ENCODE data around the gene AP4M1.

Gene AP4M1, protein sequence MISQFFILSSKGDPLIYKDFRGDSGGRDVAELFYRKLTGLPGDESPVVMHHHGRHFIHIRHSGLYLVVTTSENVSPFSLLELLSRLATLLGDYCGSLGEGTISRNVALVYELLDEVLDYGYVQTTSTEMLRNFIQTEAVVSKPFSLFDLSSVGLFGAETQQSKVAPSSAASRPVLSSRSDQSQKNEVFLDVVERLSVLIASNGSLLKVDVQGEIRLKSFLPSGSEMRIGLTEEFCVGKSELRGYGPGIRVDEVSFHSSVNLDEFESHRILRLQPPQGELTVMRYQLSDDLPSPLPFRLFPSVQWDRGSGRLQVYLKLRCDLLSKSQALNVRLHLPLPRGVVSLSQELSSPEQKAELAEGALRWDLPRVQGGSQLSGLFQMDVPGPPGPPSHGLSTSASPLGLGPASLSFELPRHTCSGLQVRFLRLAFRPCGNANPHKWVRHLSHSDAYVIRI

DNA sequence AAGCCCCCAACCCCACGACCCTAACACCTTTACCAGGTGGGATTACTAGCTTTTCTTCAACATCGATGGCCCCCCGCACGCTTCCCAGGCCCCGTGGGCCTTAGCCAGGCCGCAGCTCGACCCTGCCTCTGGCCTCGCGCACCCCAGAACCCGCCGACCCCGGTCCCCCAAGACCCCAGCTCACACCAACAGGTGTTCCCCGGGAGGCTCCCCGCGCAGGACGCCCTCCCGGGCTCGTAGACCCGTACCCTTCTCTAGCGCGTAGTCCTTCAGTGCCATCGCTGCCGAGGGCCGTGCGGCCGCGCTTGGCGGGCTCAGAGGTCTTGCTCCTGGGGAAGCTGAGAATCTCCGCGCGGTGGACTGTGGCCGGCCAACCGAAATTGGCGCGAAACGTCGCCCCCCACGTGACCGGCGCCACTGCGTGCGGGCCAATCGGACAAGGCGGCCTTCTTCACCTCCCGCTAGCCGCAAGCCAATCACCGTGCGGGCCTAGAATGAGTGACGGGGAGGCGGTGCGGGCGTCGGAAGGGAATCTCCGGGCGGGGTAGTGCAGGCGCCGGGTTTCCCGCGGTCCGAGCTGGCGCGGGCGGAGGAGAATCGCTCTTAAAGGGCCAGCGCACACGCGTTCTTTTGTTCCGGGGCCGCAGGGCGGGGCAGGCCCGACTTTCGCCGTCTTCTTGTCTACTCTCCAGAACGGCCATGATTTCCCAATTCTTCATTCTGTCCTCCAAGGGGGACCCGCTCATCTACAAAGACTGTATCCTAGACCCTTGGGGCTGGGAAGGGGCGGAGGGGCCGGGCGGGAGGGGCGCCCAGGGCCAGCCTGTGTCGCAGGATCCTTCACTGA, at the start of gene AP4M1, which contains the start of gene MCM7:
Gene AP4M1 (plus strand): TSS at position 628 of the 847 bp plus-strand sequence. CDS start 72 bp downstream, at position 700.
Gene MCM7 (minus strand): TSS at position 382 of the 847 bp plus-strand sequence. CDS start 103 bp downstream, at position 279.
- H3K36me3 ChIP-seq (ENCODE audit: insufficient read depth, low read length), result peaks cover 50% of the 10 kb centered on the region
- no peak within 1 kb of the TSS for H2AFZ ChIP-seq (ENCODE audit: low read depth, low read length)
- H3K27me3 ChIP-seq (ENCODE audit: insufficient read depth, low read length), result no peaks in the 10 kb centered on the region
- no peaks in the 10 kb centered on the region for H3K9me3 ChIP-seq (ENCODE audit: low read length)
- H3K4me3 ChIP-seq (ENCODE audit: low read length), result peak within 1 kb of the TSS; percentile 81
- peaks cover 24% of the 10 kb centered on the region for H3K4me1 ChIP-seq (ENCODE audit: insufficient read depth, low read length)

DNA sequence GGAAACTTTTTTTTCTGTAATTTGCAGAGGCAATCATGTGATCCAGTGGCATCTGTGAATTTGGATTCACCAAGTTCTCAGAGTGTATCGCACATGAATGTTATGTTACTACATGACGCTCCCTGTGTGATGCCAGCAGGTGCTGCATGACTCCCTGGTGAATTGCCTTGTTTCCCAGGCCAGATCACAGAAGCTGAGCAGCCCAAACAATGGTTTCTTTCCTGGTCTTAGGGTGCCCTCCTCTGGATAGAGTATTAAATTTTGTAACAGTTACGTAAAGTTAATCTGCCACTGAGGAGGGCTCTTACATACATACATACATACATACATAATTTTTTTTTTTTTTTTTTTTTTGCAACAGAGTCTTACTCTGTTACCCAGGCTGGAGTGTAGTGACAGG, 48.2 kb upstream of the AP4M1 start:
- Histone ChIP-seq H3K4me3 (ENCODE audit: low read length) (no peak overlapping the region), H3K4me1 (ENCODE audit: insufficient read depth, low read length) (peaks cover 2% of the 10 kb centered on the region), H3K27me3 (ENCODE audit: insufficient read depth, low read length) (no peaks in the 10 kb centered on the region), H3K36me3 (ENCODE audit: insufficient read depth, low read length) (peaks cover 33% of the 10 kb centered on the region), H2AFZ (ENCODE audit: low read depth, low read length) (no peak overlapping the region), H3K9me3 (ENCODE audit: low read length) (no peaks in the 10 kb centered on the region)

DNA sequence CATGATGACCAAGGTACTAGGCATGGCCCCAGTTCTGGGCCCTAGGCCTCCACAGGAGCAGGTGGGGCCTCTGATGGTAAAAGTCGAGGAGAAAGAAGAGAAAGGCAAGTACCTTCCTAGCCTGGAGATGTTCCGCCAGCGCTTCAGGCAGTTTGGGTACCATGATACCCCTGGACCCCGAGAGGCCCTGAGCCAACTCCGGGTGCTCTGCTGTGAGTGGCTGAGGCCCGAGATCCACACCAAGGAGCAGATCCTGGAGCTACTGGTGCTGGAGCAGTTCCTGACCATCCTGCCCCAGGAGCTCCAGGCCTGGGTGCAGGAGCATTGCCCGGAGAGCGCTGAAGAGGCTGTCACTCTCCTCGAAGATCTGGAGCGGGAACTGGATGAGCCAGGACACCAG, 44.4 kb upstream of the AP4M1 start:
- Histone ChIP-seq H2AFZ (ENCODE audit: low read depth, low read length) (no peak overlapping the region), H3K4me3 (ENCODE audit: low read length) (no peak overlapping the region), H3K27me3 (ENCODE audit: insufficient read depth, low read length) (no peaks in the 10 kb centered on the region), H3K4me1 (ENCODE audit: insufficient read depth, low read length) (no peaks in the 10 kb centered on the region), H3K9me3 (ENCODE audit: low read length) (no peaks in the 10 kb centered on the region), H3K36me3 (ENCODE audit: insufficient read depth, low read length) (peaks cover 53% of the 10 kb centered on the region)

DNA sequence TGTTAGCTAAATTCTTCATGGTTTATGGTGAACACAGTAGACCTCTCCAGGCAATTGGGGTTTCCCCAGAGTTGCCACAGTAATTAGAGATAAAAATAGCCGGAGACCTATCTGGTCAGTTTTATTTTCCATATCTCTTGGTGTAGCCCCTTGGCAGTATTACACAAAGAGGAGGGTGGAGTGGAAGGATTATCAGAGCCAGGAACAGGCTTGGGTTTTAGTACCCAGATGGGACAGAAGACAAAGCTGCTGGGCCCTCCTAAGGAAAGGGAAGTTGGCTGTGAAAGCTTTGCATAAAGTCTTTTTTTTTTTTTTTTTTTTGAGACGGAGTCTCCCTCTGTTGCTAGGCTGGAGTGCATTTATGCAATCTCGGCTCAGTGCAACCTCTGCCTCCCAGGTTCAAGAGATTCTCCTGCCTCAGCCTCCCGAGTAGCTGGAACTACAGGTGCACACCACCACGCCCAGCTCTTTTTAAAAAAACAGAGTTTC, 42.1 kb upstream of the AP4M1 start:
- no peaks in the 10 kb centered on the region for H3K27me3 ChIP-seq (ENCODE audit: insufficient read depth, low read length)
- no peak overlapping the region for H2AFZ ChIP-seq (ENCODE audit: low read depth, low read length)
- H3K36me3 ChIP-seq (ENCODE audit: insufficient read depth, low read length), result peaks cover 59% of the 10 kb centered on the region
- no peaks in the 10 kb centered on the region for H3K9me3 ChIP-seq (ENCODE audit: low read length)
- H3K4me3 ChIP-seq (ENCODE audit: low read length), result no peak overlapping the region
- H3K4me1 ChIP-seq (ENCODE audit: insufficient read depth, low read length), result no peaks in the 10 kb centered on the region

DNA sequence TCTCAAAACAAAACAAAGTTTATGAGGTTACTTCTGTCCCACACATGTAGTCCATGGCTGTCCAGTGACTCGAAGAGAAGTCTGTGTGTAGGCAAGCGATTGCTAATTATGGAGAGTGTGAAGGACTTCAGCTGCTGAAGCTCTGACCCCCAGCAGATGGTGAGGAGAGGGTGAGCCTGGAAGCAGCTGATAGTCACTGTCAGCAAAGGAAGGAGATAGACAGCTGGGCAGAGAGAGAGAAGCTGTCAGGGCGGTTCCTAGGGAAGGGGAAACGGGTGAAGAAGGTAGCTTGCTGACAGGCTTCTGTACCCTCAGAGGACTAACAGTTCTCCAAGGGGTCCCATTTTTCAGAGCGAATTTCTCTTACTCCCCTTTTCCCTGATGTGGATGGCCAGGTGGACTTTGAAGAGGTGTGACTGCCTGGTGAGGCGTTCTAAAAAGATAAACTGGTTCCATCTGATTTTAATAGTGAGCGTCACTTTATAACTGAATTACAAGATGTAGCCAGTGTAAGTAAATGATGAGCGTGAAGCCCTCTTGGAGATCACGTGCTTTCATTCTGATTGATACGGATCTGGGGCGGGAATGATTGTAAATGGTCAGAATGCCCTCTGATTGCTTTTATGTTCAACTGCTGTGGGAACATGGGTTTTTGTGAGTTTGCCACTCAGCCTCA, 39.8 kb upstream of the AP4M1 start:
- Histone ChIP-seq H3K36me3 (ENCODE audit: insufficient read depth, low read length) (peaks cover 68% of the 10 kb centered on the region), H3K4me3 (ENCODE audit: low read length) (no peak overlapping the region), H3K27me3 (ENCODE audit: insufficient read depth, low read length) (no peaks in the 10 kb centered on the region), H2AFZ (ENCODE audit: low read depth, low read length) (no peak overlapping the region), H3K4me1 (ENCODE audit: insufficient read depth, low read length) (no peaks in the 10 kb centered on the region), H3K9me3 (ENCODE audit: low read length) (no peaks in the 10 kb centered on the region)

DNA sequence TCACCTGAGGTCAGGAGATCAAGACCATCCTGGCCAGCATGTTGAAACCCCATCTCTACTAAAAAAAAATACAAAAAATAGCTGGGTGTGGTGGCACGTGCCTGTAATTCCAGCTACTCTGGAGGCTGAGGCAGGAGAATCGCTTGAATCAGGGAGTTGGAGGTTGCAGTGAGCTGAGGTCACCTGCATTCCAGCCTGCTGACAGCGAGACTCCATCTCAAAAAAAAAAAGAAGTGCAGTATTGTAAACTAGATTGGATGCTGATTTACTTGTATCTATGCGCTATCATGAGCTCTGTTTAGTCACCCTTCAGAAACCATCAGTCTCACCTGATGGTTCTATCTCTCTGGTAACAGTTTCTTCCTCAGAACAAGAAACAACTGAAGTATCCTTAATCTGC, 38.1 kb upstream of the AP4M1 start:
- H3K9me3 ChIP-seq (ENCODE audit: low read length), result no peaks in the 10 kb centered on the region
- H3K36me3 ChIP-seq (ENCODE audit: insufficient read depth, low read length), result peaks cover 55% of the 10 kb centered on the region
- H3K4me3 ChIP-seq (ENCODE audit: low read length), result no peak overlapping the region
- H3K4me1 ChIP-seq (ENCODE audit: insufficient read depth, low read length), result no peaks in the 10 kb centered on the region
- H3K27me3 ChIP-seq (ENCODE audit: insufficient read depth, low read length), result no peaks in the 10 kb centered on the region
- H2AFZ ChIP-seq (ENCODE audit: low read depth, low read length), result no peak overlapping the region

DNA sequence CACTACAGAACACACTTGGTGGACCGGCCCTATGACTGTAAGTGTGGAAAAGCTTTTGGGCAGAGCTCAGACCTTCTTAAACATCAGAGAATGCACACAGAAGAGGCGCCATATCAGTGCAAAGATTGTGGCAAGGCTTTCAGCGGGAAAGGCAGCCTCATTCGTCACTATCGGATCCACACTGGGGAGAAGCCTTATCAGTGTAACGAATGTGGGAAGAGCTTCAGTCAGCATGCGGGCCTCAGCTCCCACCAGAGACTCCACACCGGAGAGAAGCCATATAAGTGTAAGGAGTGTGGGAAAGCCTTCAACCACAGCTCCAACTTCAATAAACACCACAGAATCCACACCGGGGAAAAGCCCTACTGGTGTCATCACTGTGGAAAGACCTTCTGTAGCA, 37.3 kb upstream of the AP4M1 start:
- H3K27me3 ChIP-seq (ENCODE audit: insufficient read depth, low read length), result no peaks in the 10 kb centered on the region
- no peaks in the 10 kb centered on the region for H3K9me3 ChIP-seq (ENCODE audit: low read length)
- H3K4me1 ChIP-seq (ENCODE audit: insufficient read depth, low read length), result no peaks in the 10 kb centered on the region
- H3K4me3 ChIP-seq (ENCODE audit: low read length), result no peak overlapping the region
- H2AFZ ChIP-seq (ENCODE audit: low read depth, low read length), result no peak overlapping the region
- H3K36me3 ChIP-seq (ENCODE audit: insufficient read depth, low read length), result peaks cover 51% of the 10 kb centered on the region

DNA sequence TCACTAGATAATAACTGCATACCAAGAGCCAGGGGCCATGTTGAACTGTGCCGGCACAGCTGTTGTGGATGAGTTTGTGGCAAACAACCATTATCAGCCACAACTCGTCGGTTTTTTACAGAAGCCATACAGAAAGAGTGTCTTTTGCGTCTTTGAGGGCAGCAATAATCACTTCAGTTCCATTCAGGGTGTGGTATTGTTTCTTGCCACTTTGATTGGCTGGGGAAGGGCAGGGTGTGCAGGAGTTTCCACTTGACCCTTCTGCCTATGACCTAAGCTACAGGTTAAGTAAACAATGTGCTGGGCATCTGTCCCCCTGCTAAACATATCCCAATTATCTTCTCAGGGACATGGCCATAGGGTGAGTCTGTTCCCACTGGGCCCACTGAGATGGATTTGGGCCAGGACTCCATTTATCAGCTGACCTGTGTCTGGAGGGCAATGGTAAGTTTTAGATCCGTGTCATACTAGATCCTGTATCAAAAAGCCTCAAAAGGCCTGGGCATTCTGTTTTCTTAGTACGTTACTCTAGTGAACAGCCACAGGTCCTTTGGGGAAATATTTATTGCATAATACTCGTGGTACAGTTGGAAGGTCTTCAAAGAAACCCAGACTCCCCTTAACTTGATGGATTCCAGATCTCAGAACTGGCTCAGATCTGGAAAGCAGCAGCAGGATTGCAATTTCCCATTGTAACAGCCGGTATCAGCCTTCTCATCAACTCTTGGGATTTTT, 35.8 kb upstream of the AP4M1 start:
- H3K9me3 ChIP-seq (ENCODE audit: low read length), result peaks cover 9% of the 10 kb centered on the region
- H3K36me3 ChIP-seq (ENCODE audit: insufficient read depth, low read length), result peaks cover 62% of the 10 kb centered on the region
- no peak overlapping the region for H3K4me3 ChIP-seq (ENCODE audit: low read length)
- no peaks in the 10 kb centered on the region for H3K4me1 ChIP-seq (ENCODE audit: insufficient read depth, low read length)
- no peak overlapping the region for H2AFZ ChIP-seq (ENCODE audit: low read depth, low read length)
- H3K27me3 ChIP-seq (ENCODE audit: insufficient read depth, low read length), result no peaks in the 10 kb centered on the region

DNA sequence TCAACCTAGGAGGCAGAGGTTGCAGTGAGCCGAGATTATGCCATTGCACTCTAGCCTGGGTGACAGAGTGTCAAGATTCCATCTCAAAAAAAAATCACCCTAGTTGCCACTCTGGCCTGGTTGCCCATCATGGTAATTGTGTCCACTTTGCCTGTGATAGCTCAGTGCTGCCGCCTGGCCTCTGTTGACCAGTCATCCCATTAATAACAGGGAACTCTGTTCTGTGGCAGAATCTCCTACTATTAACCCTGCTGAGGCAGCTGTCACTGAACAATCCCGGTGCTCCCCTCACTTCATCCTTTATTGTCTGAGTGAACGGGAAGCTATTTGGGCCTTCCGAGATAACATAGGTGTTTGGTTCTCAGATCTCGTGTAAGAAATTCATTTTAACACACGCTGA, 34.5 kb upstream of the AP4M1 start:
- Histone ChIP-seq H3K9me3 (ENCODE audit: low read length) (peaks cover 22% of the 10 kb centered on the region), H3K36me3 (ENCODE audit: insufficient read depth, low read length) (peaks cover 63% of the 10 kb centered on the region)

DNA sequence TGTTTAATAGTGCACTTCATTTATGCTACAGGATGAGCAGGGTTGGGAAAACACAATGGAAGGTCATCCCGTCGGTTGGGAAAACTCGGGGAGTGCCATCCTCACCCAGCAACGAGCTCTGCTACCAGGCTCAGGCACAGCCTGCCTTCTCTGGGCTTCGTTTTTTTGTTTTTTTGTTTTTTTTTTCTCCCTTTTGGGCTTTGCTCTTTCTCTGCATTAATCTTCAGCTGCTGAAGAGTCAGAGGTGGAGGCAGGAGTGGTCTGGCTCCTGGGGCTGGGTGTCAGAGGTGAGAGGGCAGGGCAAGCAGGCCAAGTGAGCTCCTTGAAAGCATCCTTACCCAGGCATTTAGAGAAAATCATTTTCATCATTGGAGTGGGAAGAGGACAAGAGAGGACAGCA, 31.5 kb upstream of the AP4M1 start:
- Histone ChIP-seq H3K9me3 (ENCODE audit: low read length) (peaks cover 48% of the 10 kb centered on the region), H3K4me1 (ENCODE audit: insufficient read depth, low read length) (no peaks in the 10 kb centered on the region), H3K4me3 (ENCODE audit: low read length) (no peak overlapping the region), H2AFZ (ENCODE audit: low read depth, low read length) (no peak overlapping the region), H3K27me3 (ENCODE audit: insufficient read depth, low read length) (no peaks in the 10 kb centered on the region), H3K36me3 (ENCODE audit: insufficient read depth, low read length) (peaks cover 73% of the 10 kb centered on the region)

More for the DNA sequence above, 34.5 kb upstream of the AP4M1 start:
- H3K4me3 ChIP-seq (ENCODE audit: low read length), result no peak overlapping the region
- H2AFZ ChIP-seq (ENCODE audit: low read depth, low read length), result no peak overlapping the region
- H3K4me1 ChIP-seq (ENCODE audit: insufficient read depth, low read length), result no peaks in the 10 kb centered on the region
- no peaks in the 10 kb centered on the region for H3K27me3 ChIP-seq (ENCODE audit: insufficient read depth, low read length)

DNA sequence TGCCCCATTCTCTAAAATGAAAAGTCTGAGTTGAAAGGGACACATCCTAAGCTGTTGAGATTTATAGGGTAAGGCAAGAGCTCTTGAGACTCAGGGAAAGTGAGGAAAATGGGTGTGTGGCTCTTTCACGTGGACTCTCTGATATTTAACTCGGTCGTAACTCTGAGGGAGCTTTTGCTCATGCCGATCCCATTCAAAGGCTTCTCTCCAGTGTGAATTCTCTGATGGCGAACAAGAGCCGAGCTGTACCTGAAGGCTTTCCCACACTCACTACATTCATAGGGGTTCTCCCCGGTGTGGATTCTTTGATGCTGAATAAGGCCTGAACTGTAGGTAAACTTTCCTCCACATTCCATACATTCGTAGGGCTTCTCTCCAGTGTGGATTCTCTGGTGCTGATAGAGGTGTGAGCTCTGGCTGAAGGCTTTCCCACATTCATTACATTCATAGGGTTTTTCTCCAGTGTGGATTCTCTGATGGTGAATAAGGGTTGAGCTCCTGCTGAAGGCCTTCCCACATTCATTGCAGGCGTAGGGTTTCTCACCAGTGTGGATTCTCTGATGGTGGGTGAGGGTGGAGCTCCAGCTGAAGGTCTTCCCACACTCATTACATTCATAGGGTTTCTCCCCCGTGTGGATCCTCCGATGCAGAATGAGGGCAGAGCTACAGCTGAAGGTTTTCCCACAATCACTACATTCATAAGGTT, 30.3 kb upstream of the AP4M1 start:
- H2AFZ ChIP-seq (ENCODE audit: low read depth, low read length), result no peak overlapping the region
- peaks cover 77% of the 10 kb centered on the region for H3K36me3 ChIP-seq (ENCODE audit: insufficient read depth, low read length)
- H3K4me3 ChIP-seq (ENCODE audit: low read length), result no peak overlapping the region
- no peaks in the 10 kb centered on the region for H3K4me1 ChIP-seq (ENCODE audit: insufficient read depth, low read length)
- no peaks in the 10 kb centered on the region for H3K27me3 ChIP-seq (ENCODE audit: insufficient read depth, low read length)
- peaks cover 55% of the 10 kb centered on the region for H3K9me3 ChIP-seq (ENCODE audit: low read length)

DNA sequence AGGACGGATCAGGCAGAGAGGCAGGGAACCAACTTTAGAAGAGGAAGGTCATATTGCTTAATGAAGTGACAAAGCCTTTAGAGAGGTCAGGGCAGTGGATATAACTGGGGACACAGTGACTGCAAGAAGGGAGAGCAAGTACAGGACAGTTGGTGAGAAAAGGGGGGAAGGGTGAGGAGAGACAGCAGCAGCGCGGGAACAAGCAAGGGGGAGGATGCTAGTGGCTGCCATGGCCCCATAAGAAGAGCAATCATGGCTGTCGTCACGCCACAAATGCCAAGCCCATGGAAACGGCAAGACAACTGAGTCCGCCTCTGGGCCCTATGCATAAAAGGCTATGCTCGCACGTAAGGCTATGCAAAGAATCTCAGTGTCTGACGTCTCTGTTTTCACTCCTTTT, 29.0 kb upstream of the AP4M1 start:
- H3K9me3 ChIP-seq (ENCODE audit: low read length), result peaks cover 60% of the 10 kb centered on the region
- peaks cover 88% of the 10 kb centered on the region for H3K36me3 ChIP-seq (ENCODE audit: insufficient read depth, low read length)
- H2AFZ ChIP-seq (ENCODE audit: low read depth, low read length), result no peak overlapping the region
- H3K4me3 ChIP-seq (ENCODE audit: low read length), result no peak overlapping the region
- H3K4me1 ChIP-seq (ENCODE audit: insufficient read depth, low read length), result no peaks in the 10 kb centered on the region
- H3K27me3 ChIP-seq (ENCODE audit: insufficient read depth, low read length), result no peaks in the 10 kb centered on the region

All from neuron (in vitro differentiated cells).